Neuron (in vitro differentiated cells): ENCODE measurements around the gene ITGB5.

Source experiments
- H2AFZ ChIP-seq: one replicate; pipeline ENCODE4 v1.6.1; 2013; ENCODE audit warnings: low read depth, mild to moderate bottlenecking, inconsistent platforms, low read length, moderate library complexity
- H3K27me3 ChIP-seq: one replicate; pipeline ENCODE4 v1.6.1; 2013; ENCODE audit warnings: low read length; ENCODE audit not compliant: insufficient read depth
- H3K36me3 ChIP-seq: one replicate; pipeline ENCODE4 v1.6.1; 2013; ENCODE audit warnings: low read length; ENCODE audit not compliant: insufficient read depth
- H3K4me1 ChIP-seq: one replicate; pipeline ENCODE4 v1.6.1; 2013; ENCODE audit warnings: low read length; ENCODE audit not compliant: insufficient read depth
- H3K4me3 ChIP-seq: 2 replicates; pipeline ENCODE4 v1.5.1; 2013; ENCODE audit warnings: mild to moderate bottlenecking, low read length, moderate library complexity
- H3K9me3 ChIP-seq: one replicate; pipeline ENCODE4 v1.6.1; 2013; ENCODE audit warnings: low read length

Gene ITGB5

DNA sequence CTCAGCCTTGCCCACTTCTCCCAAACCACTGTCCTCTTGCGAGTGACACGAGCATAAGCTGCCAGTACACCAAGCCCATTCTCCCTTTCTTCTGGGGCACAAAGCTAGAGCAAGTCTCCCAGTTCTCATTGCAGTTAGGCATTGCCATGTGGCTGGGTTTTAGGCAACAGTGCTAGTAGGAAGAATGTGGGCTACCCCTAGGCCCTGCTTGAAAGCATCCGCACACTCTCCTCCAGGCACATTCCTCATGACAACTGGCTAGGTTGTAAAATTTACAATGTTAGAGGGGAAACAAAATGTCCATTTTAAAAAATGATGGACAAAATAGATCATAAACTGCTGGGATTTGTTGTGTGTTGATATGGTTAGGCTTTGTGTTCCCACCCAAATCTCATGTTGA, 19.7 kb downstream of the ITGB5 start:
- no peaks in the 10 kb centered on the region for H3K27me3 ChIP-seq
- H3K4me3 ChIP-seq = no peak overlapping the region
- H3K9me3 ChIP-seq = no peaks in the 10 kb centered on the region
- no peaks in the 10 kb centered on the region for H3K4me1 ChIP-seq
- no peak overlapping the region for H2AFZ ChIP-seq
- no peaks in the 10 kb centered on the region for H3K36me3 ChIP-seq

DNA sequence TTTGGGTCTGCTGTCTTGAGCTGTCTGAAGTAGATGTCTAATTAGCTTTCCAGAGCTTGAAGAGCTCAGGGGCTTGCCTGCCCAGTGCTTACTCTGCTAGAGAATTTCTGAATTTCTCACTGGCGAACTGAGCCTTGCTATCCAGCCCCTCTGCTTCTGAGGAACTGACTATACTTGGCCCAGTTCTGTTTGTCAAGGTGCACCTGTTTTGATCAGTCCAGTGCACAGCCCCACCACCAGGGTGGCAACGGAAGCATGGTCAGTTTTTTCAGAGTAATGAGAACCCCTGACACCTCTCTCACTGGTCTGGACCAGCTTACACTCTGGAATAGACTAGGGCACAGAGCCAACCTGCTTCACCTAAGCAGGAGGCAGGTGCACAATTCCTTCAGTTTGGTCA, 25.2 kb downstream of the ITGB5 start:
- H3K4me1 ChIP-seq = no peaks in the 10 kb centered on the region

DNA sequence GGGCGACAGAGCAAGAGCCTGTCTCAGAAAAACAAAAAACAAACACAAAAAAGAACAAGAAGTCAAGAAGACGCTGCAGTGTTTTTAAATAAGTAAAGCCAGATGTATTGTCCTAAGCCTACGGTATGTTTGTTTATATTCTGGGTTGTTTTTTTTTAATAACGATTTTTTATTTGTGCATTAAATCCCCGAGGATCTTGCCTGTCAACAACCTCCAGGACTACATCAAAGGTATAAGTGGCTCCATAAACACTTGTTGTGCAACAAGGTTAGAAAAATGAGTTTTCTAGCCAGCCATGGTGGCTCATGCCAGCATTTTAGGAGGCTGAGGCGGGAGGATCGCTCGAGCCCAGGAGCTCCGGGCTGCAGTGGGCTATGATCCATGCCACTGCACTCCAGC, 26.1 kb downstream of the ITGB5 start:
- Histone ChIP-seq H3K27me3 (no peaks in the 10 kb centered on the region), H3K36me3 (no peaks in the 10 kb centered on the region), H3K9me3 (no peaks in the 10 kb centered on the region), H3K4me1 (no peaks in the 10 kb centered on the region), H3K4me3 (no peak overlapping the region), H2AFZ (no peak overlapping the region)

More for the DNA sequence above, 25.2 kb downstream of the ITGB5 start:
- H3K27me3 ChIP-seq = no peaks in the 10 kb centered on the region
- no peak overlapping the region for H3K4me3 ChIP-seq
- no peak overlapping the region for H2AFZ ChIP-seq
- no peaks in the 10 kb centered on the region for H3K36me3 ChIP-seq
- H3K9me3 ChIP-seq = no peaks in the 10 kb centered on the region

DNA sequence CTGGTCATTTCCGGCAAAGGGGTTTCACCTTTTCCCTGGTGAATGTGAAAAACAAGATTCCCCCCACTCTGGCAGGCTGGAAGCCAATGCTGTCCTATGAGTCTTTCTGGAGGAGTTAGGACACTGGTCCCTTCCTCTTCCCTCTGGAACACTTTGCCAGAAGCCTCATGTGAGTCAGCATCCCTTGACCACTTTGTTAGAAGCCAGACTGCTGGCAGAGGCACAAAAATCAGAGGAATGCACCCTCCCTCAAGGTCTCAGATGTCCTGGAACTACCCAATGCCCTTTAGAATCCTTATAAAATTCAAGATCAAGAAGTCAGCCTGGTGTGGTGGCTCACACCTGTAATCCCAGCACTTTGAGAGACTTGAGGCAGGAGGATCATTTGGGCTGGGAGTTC, 26.6 kb downstream of the ITGB5 start:
- Histone ChIP-seq H3K9me3 (no peaks in the 10 kb centered on the region), H3K36me3 (no peaks in the 10 kb centered on the region), H3K4me3 (no peak overlapping the region), H3K27me3 (no peaks in the 10 kb centered on the region), H2AFZ (no peak overlapping the region), H3K4me1 (no peaks in the 10 kb centered on the region)

DNA sequence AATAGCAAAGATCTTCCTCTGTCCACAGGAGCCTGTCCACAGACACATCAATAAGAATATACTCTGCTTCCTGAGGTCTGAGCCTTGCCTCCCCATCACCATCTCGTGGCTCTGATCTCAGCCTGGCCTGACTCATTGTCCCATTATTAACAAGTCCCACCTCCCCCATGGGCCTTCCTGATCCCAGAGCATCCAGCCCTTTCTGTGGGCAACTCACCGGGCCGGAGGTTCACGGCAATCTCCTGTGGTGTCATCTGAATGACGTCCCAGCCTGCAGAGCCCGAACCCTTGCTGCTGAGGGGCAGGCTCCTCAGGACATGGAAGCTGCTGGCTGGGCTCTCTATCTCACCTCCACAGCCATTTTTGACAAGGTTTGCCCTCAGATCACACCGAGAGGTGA, 28.1 kb downstream of the ITGB5 start:
- Histone ChIP-seq H3K27me3 (no peaks in the 10 kb centered on the region), H3K9me3 (no peaks in the 10 kb centered on the region), H3K4me1 (no peaks in the 10 kb centered on the region), H2AFZ (no peak overlapping the region), H3K36me3 (no peaks in the 10 kb centered on the region), H3K4me3 (no peak overlapping the region)

DNA sequence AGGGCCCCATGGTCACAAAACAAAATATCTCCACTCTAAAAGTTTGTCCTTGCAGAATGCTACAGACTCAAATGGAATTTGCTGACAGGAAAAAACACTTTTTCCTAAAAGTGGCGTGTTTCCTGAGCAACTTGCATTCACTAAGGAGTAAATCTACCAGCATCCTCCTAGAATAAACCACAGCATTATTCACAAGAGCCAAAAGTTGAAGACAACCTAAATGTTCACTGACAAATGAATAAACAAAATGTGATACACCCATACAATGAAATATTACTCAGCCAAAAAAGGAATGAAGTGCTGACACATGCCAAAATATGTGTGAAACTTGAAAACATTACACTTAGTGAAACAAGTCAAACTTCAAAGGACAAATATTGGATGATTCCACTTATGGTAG, 28.9 kb downstream of the ITGB5 start:
- Histone ChIP-seq H2AFZ (no peak overlapping the region), H3K4me1 (no peaks in the 10 kb centered on the region), H3K4me3 (no peak overlapping the region), H3K9me3 (no peaks in the 10 kb centered on the region), H3K27me3 (no peaks in the 10 kb centered on the region), H3K36me3 (no peaks in the 10 kb centered on the region)

DNA sequence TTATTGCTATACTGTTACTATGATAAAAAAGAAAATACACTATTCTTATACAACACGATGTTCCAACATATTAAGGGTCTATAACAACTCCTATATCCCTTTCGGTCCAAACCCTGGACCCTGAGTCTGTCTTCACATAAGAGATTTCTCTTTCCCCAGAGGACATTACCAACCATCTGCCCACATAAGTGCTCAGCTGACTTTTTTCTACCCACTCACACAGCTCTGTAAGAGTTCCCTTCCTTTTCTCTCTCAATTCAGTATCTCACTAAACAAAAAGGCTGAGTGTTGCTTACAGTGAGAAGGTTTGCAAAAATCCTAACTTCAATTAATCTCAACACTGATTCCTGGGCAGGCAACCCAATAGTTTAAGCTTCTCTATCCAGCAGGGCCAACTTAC, 30.5 kb downstream of the ITGB5 start:
- H3K27me3 ChIP-seq = no peaks in the 10 kb centered on the region
- no peaks in the 10 kb centered on the region for H3K9me3 ChIP-seq
- no peak overlapping the region for H2AFZ ChIP-seq

DNA sequence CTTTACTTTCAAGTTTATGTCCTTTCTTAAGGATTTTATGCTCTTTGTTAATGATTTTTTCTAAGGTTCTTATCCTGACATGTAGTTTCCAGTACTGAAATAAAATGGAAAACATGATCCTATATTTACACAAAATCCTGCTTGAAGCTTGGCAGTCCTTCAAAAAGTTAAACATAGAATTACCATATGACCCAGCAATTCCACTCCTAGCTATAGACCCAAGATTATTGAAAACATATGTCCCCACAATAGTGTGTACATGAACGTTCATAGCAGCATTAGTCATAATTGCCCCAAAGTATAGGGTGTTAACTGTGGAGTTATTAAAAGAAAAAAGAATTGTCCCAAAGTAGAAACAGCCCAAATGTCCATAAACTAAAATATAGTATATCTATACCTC, 33.2 kb downstream of the ITGB5 start:
- Histone ChIP-seq H3K36me3 (no peaks in the 10 kb centered on the region), H3K9me3 (no peaks in the 10 kb centered on the region), H3K4me1 (no peaks in the 10 kb centered on the region)

More for the DNA sequence above, 30.5 kb downstream of the ITGB5 start:
- Histone ChIP-seq H3K4me3 (no peak overlapping the region), H3K4me1 (no peaks in the 10 kb centered on the region), H3K36me3 (no peaks in the 10 kb centered on the region)

DNA sequence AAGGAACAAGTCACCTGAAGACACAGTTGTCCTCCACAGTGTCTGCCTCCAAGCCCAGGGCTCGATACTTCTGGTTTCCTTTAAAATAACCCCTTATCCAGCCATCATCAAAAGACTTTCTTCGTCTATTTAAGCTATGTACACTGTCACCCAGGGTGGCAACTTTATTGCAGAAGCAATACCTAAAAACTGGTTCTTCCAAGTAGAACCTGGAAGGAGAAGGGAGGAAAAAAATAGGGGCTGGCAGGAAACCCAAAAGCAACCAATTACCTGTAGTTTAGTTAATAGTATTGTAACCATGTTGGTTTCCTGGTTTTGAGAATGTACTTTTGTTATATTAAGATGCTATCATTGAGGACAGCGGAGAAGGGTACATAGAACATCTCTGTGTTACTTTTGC, 33.7 kb downstream of the ITGB5 start:
- Histone ChIP-seq H2AFZ (no peak overlapping the region), H3K9me3 (no peaks in the 10 kb centered on the region), H3K4me1 (no peaks in the 10 kb centered on the region), H3K36me3 (no peaks in the 10 kb centered on the region), H3K4me3 (no peak overlapping the region), H3K27me3 (no peaks in the 10 kb centered on the region)

More for the DNA sequence above, 33.2 kb downstream of the ITGB5 start:
- no peaks in the 10 kb centered on the region for H3K27me3 ChIP-seq
- no peak overlapping the region for H2AFZ ChIP-seq
- no peak overlapping the region for H3K4me3 ChIP-seq

DNA sequence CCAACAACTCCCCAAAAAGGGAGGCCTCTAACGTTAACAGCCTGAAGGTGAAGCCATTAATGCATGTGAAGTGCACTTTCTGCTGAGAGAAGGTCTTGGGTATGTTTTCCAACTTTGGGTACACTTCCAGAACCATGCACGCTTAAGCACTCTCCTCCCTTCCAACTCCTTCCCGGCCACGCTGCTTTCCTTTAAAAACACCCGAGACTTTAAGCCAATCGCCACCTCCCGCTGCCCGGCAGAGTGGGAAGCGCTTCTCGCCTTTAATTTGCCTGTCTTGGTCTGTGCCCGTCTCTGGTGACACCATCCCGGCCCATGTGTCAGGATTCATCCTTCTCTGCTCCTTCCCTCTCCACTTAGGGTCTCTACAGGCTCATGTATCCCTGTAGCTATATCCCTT, 35.3 kb downstream of the ITGB5 start:
- Histone ChIP-seq H3K4me1 (no peaks in the 10 kb centered on the region), H3K27me3 (no peaks in the 10 kb centered on the region), H2AFZ (no peak overlapping the region), H3K36me3 (no peaks in the 10 kb centered on the region), H3K4me3 (no peak overlapping the region), H3K9me3 (no peaks in the 10 kb centered on the region)

DNA sequence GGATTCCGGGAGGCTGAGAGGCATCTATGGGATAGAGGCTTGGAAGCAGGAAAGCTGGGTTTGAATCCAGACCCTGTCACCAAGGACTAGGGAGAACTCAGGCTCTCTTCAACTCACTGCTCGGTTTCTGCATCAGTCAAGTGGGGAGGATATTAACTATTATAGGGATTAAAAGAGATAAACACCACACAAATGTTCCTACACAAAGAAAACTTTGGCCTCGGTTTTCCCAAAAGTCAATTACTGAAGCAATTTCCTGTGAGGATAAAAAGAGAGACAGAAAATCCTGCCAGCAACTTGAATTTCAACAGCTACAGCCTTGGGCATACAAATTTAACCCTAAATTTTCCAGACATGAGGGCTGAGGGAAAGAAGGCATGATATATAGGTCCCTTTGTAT, 36.0 kb downstream of the ITGB5 start:
- Histone ChIP-seq H3K4me1 (no peaks in the 10 kb centered on the region), H3K4me3 (no peak overlapping the region), H3K27me3 (no peaks in the 10 kb centered on the region), H2AFZ (no peak overlapping the region), H3K9me3 (no peaks in the 10 kb centered on the region), H3K36me3 (no peaks in the 10 kb centered on the region)

DNA sequence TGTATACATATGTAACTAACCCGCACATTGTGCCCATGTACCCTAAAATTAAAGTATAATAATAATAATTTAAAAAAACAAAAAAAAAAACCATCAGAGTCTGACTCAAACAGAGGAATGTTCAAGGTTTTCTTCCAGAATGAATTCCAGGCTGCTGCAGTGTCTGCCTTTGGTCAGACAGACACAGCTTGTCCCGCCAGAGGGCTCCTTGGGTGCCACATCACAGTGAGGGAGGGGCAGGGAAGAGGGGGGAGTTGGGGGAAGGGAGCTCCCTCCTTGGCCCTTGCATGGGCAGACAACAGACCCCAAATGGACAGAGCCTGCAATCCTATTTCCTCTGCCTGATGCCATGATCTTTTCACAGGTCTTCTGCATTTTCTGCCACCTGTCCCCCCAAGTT, 36.5 kb downstream of the ITGB5 start:
- Histone ChIP-seq H3K9me3 (no peaks in the 10 kb centered on the region), H3K4me1 (no peaks in the 10 kb centered on the region), H3K27me3 (no peaks in the 10 kb centered on the region), H2AFZ (no peak overlapping the region), H3K4me3 (no peak overlapping the region), H3K36me3 (no peaks in the 10 kb centered on the region)

DNA sequence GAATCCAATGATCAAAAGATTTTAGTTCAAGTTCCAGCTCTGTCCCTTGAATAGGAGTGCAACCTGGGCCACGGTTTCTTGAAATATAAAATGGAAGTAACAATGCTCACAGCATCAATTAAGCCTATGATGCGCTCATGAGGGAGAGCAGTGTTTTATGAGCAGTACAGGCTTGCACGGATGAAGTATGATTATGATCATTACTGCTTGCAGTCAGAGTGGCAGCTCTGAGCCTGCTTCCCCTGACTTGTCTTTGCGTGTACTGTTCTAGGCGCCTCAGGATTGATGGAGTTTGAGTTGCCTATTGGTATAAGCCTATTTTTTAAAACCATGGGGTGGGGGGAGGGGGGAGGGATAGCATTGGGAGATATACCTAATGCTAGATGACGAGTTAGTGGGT, 37.0 kb downstream of the ITGB5 start:
- no peaks in the 10 kb centered on the region for H3K9me3 ChIP-seq
- H3K27me3 ChIP-seq = no peaks in the 10 kb centered on the region
- H3K4me1 ChIP-seq = no peaks in the 10 kb centered on the region
- no peak overlapping the region for H2AFZ ChIP-seq
- no peaks in the 10 kb centered on the region for H3K36me3 ChIP-seq
- H3K4me3 ChIP-seq = no peak overlapping the region

DNA sequence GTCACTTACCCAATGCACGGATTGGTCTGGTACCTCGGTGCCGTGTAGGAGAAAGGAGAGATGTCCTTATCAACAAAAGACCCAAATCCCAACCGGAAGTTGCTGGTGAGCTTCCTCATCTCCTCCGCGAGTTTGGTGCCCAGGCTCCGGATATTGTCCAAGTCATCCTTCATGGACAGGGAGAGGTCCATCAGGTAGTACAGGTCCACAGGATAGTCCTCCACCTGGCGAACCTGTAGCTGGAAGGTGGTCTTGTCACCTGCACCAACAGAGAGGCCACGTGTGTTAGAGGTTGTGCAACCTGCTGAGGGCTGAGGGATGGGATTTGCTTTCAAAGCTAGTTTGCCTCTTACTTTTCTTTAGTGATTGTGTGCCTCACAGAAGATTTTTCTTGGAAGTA, 38.9 kb downstream of the ITGB5 start:
- Histone ChIP-seq H3K4me1 (no peaks in the 10 kb centered on the region), H2AFZ (no peak overlapping the region), H3K27me3 (no peaks in the 10 kb centered on the region), H3K4me3 (no peak overlapping the region), H3K9me3 (no peaks in the 10 kb centered on the region), H3K36me3 (no peaks in the 10 kb centered on the region)
